Kidney epithelial cell (primary cell): ENCODE data around the gene PNMT. TPM values are rescaled to one million over a fixed set of nuclear protein-coding genes. Genes with fewer than 3 reads are reported as not detected.

Experiments used
- DNase-seq: peaks from one replicate; pipeline ENCODE4 v3.0.0-alpha.2; 2010; ENCODE audit warnings: low read depth
- H3K27me3 ChIP-seq: 2 replicates; pipeline ENCODE4 v1.6.0; 2011; ENCODE audit warnings: low read length; ENCODE audit not compliant: control insufficient read depth, insufficient read depth
- H3K36me3 ChIP-seq: 2 replicates; pipeline ENCODE4 v1.5.1; 2011; ENCODE audit warnings: low read length; ENCODE audit not compliant: control insufficient read depth, insufficient read depth
- H3K4me3 ChIP-seq: 2 replicates; pipeline ENCODE4 v1.5.1; 2011; ENCODE audit warnings: low read depth, mild to moderate bottlenecking, control low read depth, low read length
- total RNA-seq: library from RNA; depleted of rRNA; stranded (reverse); fragments of >200 nt; gene quantifications from 2 replicates; pipeline ENCODE4 v1.2.3, GENCODE V29; 2015
- TF ChIP-seq, protein P1 (sequence below): IDR thresholded peaks from 2 replicates; pipeline ENCODE4 v1.5.1; 2011; ENCODE audit warnings: mild to moderate bottlenecking, moderate library complexity, low read length, control low read depth, inconsistent platforms; ENCODE audit not compliant: insufficient read depth, poor library complexity, severe bottlenecking

The PNMT gene, protein sequence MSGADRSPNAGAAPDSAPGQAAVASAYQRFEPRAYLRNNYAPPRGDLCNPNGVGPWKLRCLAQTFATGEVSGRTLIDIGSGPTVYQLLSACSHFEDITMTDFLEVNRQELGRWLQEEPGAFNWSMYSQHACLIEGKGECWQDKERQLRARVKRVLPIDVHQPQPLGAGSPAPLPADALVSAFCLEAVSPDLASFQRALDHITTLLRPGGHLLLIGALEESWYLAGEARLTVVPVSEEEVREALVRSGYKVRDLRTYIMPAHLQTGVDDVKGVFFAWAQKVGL
- 2.7 TPM in 1 of 2 replicates, not detected in the other for total RNA-seq

DNA sequence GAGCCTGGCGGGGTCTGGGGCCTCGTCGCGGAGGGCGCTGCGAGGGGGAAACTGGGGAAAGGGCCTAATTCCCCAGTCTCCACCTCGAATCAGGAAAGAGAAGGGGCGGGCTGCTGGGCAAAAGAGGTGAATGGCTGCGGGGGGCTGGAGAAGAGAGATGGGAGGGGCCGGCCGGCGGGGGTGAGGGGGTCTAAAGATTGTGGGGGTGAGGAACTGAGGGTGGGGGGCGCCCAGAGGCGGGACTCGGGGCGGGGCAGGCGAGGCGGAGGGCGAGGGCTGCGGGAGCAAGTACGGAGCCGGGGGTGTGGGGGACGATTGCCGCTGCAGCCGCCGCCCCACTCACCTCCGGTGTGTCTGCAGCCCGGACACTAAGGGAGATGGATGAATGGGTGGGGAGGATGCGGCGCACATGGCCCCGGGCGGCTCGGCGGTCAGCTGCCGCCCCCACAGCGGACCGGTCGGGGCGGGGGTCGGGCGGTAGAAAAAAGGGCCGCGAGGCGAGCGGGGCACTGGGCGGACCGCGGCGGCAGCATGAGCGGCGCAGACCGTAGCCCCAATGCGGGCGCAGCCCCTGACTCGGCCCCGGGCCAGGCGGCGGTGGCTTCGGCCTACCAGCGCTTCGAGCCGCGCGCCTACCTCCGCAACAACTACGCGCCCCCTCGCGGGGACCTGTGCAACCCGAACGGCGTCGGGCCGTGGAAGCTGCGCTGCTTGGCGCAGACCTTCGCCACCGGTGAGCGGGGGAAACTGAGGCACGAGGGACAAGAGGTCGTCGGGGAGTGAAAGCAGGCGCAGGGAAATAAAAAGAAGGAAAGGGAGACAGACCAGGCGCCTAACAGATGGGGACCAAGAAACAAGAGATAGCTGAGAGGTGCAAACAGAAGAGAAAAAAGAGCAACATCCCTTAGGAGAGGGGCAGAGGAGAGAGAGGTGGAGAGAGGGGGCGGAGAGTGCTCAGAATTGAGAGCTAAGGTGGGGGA is at the start of gene PNMT:
Gene PNMT, plus strand, starts transcription at position 509 of the 980 bp plus-strand sequence. Its CDS starts 23 bp downstream, at position 532.
- Histone ChIP-seq H3K4me3 (peak within 1 kb of the TSS; percentile 16), H3K36me3 (no peaks in the 10 kb centered on the region), H3K27me3 (peaks cover 52% of the 10 kb centered on the region)
- no peak for DNase-seq
- TF ChIP-seq, protein P1, sequence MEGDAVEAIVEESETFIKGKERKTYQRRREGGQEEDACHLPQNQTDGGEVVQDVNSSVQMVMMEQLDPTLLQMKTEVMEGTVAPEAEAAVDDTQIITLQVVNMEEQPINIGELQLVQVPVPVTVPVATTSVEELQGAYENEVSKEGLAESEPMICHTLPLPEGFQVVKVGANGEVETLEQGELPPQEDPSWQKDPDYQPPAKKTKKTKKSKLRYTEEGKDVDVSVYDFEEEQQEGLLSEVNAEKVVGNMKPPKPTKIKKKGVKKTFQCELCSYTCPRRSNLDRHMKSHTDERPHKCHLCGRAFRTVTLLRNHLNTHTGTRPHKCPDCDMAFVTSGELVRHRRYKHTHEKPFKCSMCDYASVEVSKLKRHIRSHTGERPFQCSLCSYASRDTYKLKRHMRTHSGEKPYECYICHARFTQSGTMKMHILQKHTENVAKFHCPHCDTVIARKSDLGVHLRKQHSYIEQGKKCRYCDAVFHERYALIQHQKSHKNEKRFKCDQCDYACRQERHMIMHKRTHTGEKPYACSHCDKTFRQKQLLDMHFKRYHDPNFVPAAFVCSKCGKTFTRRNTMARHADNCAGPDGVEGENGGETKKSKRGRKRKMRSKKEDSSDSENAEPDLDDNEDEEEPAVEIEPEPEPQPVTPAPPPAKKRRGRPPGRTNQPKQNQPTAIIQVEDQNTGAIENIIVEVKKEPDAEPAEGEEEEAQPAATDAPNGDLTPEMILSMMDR = peak; percentile 55

DNA sequence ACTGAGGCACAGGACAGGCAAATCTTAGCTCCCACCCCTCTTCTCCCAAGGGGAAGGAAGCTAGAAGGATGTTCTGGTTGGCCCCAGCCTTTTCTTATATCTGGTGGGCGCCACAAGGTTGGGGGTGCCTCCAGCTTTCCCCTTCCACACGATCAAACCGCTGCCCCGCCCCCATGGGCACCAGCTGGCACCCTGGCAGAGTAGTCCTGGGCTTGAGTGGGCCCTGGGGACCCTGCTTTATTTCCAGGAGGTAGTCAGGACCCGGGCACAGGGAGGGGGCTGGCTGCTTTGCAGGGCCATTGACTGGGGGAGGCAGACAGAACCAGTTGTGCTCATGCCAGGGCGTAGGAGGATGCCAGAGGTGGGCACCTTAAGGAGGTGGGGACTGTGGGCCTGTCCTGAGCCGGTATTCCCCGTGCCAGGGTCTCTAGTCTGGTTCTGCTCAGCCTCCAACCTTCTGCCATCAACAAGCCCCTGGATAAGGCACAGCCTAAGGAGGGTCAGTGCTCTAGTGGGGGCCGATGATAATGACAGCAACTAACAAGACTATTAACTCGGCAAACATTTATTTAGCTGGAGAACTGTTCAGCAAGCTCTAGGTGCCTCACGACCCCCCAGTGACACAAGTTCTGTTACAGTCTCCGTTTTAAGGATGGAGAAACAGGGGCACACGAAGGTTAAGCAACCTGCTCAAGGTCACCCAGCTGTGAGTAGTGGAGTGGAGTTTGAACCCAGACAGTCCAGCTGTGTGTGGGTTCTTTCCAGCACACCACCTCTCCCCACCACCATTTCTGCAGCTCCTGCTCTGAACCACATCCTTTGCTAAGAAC is 49.1 kb upstream of the PNMT start:
- H3K36me3 ChIP-seq = no peaks in the 10 kb centered on the region
- H3K4me3 ChIP-seq = no peak overlapping the region
- H3K27me3 ChIP-seq = peaks cover 50% of the 10 kb centered on the region
- TF ChIP-seq, protein P1 = no peak
- DNase-seq = no peak

DNA sequence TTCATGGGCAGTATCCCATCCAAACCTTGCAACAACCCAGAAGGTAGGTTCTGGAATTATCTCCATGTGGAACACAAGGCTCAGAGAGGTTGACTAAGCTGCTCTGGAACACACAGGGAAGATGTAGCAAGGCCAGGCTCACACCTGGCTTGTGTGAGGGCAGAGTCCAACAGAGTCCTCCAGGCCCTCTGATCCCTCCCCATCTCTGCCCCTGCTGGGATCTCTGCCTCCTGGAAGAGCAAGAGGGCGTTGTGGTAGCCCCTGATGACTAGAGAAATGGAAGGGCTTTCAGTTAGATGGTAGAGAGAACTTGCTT is 48.5 kb upstream of the PNMT start:
- no peak for DNase-seq
- TF ChIP-seq, protein P1 = no peak
- Histone ChIP-seq H3K36me3 (no peaks in the 10 kb centered on the region), H3K27me3 (peaks cover 51% of the 10 kb centered on the region), H3K4me3 (no peak overlapping the region)

DNA sequence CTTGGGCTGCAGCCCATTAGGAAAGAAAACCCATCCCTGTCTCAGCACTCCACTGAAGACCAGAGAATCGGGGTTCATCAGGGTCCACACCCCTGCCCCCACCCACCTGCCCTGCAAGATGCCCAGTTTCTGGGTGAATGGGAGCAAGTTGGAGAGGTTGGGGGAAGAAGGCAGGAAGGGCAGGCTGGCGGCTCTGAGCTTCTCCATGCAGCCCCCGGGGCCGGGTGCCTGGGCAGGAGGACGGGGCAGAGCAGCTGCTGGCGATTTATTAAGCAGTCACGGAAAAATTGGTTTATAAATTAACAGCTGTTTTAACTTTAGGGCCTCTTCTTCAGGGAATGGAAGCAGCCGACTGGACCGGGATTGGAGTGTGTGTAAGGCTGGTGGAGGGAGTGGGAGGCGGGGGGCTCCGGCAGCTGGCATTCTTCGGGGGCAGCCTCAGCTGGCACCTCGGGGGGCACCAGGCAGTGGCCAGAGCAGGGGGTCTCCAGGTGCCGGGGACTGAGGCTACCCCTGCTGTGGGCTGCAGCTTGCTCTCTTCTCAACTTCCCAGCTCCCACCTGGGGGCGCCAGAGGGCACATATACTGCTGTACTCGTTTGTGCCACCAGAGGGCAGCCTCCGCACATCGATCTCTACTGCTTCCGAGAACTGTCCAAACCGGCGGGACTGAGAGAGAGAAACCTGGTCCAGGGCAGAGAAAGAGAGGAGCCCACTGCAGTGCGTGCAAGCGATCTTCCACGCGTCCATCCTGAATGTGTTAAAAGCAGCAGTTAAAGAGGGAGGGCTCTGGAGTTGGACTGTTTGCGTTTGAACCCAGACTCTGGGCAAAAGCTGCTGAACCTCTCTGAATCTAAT is 46.5 kb upstream of the PNMT start:
- TF ChIP-seq, protein P1 = peak; percentile 100
- DNase-seq = no peak
- Histone ChIP-seq H3K27me3 (peaks cover 61% of the 10 kb centered on the region), H3K36me3 (no peaks in the 10 kb centered on the region), H3K4me3 (no peak overlapping the region)
